NCI-H774 (cell line): ENCODE results near the gene CEBPG.

Source experiments
- DNase-seq: peaks from one replicate; lab custom pipeline; 2025; lab: John Stamatoyannopoulos, UW

CEBPG gene

GRCh38 chr19:33395561-33396550 is 22.3 kb downstream of the CEBPG start:
- DNase-seq: no peak

GRCh38 chr19:33396701-33397535 is 23.4 kb downstream of the CEBPG start:
- no peak for DNase-seq

GRCh38 chr19:33397536-33398360 is 24.2 kb downstream of the CEBPG start:
- no peak for DNase-seq

- no peak for DNase-seq
Measured at GRCh38 chr19:33398361-33399060, 25.0 kb downstream of the CEBPG start.

- DNase-seq: no peak
Measured at GRCh38 chr19:33399081-33399744, 25.7 kb downstream of the CEBPG start.

GRCh38 chr19:33399745-33400681 is 26.5 kb downstream of the CEBPG start:
- DNase-seq: no peak

GRCh38 chr19:33400856-33401682 is 27.6 kb downstream of the CEBPG start:
- no peak for DNase-seq

GRCh38 chr19:33401683-33402420 is 28.3 kb downstream of the CEBPG start:
- no peak for DNase-seq

- no peak for DNase-seq
Measured at GRCh38 chr19:33402421-33403220, 29.1 kb downstream of the CEBPG start.

GRCh38 chr19:33403221-33403972 is 29.9 kb downstream of the CEBPG start:
- no peak for DNase-seq

GRCh38 chr19:33403973-33404304 is 30.4 kb downstream of the CEBPG start:
- no peak for DNase-seq

GRCh38 chr19:33404506-33405253 is 31.2 kb downstream of the CEBPG start:
- no peak for DNase-seq

- DNase-seq: no peak
Measured at GRCh38 chr19:33405254-33405552, 31.7 kb downstream of the CEBPG start.

- no peak for DNase-seq
Measured at GRCh38 chr19:33405553-33406461, 32.3 kb downstream of the CEBPG start.
